HG03060 (cell line): Measurements from ENCODE around the gene ANXA6.

ENCODE experiments used
- ATAC-seq: cut with Tn5 transposase; IDR thresholded peaks from one replicate; pipeline ENCODE4 v1.9.1; 2021; ENCODE audit warnings: low read depth, moderate number of reproducible peaks; ENCODE audit not compliant: unreplicated experiment

ANXA6 gene

GRCh38 chr5:151106509-151106908, 51.1 kb downstream of the ANXA6 start:
- no peak for ATAC-seq

DNA sequence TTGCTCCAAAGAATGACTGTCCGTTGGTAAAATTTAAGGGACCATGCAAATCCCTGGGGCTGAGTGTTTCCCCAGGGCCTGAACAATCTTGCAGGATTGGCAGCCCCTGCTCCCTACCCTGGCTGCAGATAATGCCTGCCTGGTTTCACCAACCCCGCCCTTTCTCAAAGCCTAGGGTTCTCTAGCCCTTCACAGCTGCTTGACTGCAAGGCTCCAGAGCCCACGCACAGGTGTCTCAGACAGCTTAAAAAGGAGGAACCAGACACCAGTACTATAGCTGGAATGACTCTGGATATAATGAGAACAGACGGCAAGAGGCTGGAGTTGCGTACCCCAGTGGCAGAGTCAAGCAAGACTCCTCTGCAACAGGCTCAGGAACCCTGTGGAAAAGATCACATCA, 51.5 kb downstream of the ANXA6 start:
- no peak for ATAC-seq

GRCh38 chr5:151105561-151105960, 52.0 kb downstream of the ANXA6 start:
- no peak for ATAC-seq

DNA sequence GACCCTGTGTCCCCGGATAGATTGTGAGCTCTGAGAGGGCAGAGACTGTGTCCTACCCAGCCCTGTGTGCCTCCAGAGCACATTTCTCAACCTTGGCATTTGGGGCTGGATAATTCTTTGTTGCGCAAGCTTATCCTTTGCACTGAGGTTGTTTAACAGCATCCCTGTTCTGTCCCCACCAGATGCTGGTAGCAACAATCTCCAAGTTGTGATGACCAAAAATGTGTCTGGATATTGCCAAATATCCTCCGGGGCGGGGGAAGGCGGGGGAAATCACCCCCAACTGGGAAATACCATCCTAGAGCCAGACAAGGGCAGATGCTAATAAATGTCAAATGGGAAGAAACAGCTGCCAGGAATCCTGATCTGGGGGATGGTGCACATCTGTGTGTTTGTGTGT, 52.8 kb downstream of the ANXA6 start:
- no peak for ATAC-seq

- no peak for ATAC-seq
These were observed 55.8 kb downstream of the ANXA6 start for GRCh38 chr5:151101746-151102145.

DNA sequence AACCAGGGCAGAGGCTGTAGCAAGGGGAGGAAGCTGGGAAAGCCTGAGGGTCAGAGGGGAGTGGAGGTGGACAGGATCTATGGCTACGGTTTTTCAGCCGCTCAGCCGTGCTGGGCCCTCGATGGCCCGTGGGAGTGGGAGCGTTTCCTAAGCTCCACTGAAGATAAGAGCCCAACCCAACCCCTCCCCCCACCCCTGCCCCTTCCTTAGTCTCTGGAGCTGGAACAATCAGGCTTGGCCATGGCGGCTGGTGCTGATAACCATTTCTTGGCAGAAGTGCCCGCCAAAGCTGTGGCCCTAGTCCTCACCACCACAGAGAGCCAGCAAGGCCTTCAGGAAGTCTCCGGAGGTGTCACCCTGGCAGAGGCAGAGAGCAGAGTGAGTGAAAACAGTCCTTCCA, 56.4 kb downstream of the ANXA6 start:
- no peak for ATAC-seq

DNA sequence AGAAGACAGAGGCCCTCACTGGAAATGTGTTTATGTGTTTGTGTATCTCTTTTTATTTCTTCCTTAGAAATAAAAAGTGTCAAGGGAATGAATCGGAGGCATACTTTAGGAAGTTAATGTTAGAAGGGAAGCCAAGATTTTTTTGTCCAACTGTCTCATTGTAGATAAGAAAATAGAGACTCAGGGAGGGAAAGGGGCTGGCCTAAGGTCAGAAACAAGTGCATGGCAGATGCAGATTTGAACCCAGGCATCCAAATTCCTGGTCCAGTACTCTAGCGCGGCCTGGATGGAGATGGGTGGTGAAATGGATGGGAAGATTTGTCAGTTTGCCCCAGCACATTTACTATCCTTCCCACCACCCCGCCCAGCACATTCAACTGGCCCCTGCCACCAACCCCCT, 56.9 kb downstream of the ANXA6 start:
- no peak for ATAC-seq

DNA sequence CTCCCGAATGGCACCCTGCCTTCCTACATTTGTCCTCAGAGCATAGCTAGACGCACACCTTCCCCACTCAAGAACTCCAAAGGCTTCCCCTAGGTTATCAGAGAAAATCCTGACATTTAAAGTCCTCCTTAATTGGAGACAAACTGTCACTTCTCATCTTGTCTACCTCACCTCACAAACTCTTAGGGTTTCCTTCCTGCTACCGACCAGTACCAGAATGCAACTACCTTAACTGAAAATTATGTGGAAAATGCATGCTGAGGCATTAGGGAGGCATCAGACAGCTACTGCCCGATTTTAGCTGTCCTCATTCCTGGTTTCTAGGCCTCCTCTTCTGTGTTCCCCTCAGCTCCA, 58.8 kb downstream of the ANXA6 start:
- ATAC-seq: no peak

GRCh38 chr5:151097820-151098767, 59.5 kb downstream of the ANXA6 start:
- ATAC-seq: no peak

DNA sequence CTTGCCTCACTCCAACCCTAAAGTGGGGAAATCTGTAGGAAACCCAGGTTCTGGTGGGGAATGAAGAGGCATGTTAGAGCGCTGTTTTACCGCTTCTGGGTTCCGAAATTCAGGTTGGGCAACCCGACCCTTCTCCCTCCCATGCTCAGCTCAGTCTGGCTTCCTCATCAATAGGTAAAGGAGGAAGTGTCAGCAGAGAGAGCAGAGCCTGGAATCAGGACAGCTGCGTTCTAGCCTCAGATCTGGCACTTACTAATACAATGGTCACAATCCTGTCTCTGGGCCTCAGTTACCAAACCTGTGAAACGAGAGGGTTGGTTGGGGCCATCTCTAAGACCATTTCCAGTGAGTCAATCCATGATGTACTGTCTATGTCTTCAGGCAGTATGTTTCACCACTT, 60.5 kb downstream of the ANXA6 start:
- no peak for ATAC-seq

- ATAC-seq: no peak
These were observed 61.6 kb downstream of the ANXA6 start for GRCh38 chr5:151096001-151096373.

- ATAC-seq: no peak
These were observed 62.1 kb downstream of the ANXA6 start for GRCh38 chr5:151095341-151096000.

DNA sequence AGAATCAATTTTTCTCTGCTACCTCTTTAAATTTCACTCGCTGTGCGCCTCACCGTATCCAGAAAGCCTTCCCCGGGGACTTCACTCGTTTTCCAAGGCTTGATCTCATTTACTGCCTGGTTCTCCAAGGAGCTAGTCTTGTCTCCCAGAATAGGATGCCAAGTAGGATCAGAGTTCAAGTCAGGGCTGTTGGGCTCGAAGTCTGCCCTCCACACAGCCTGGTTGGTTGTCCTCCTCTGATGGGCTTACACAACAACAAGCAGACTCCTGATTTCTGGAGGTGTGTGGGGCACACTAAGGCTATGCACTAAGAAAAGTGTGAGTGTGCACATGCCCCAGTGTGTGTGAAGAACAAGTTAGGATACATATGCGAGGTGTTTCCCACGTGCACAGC, 62.7 kb downstream of the ANXA6 start:
- no peak for ATAC-seq

- peak; percentile 50 for ATAC-seq
These were observed 63.3 kb downstream of the ANXA6 start for GRCh38 chr5:151094030-151094851.

DNA sequence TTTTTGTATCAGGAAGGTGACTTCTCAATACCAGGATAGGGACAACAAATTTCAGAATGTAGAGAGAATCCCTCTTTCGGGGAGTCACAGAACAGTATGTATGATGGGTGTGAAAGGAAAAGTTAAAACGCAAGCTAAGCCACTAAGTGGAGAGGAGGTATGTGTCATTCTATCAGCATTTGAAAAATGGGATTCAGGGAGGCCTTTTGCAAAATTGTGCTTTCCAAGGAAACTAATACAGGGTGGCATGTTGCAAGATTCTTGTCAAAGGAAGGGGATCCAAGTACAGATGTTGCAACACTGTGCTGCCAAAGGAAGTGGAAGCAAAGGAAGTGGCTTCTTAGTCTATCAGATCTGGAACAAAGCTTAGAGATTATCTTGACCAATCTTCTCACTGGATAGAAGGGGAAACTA, 64.1 kb downstream of the ANXA6 start:
- ATAC-seq: no peak

GRCh38 chr5:151092762-151093161, 64.8 kb downstream of the ANXA6 start:
- ATAC-seq: no peak

DNA sequence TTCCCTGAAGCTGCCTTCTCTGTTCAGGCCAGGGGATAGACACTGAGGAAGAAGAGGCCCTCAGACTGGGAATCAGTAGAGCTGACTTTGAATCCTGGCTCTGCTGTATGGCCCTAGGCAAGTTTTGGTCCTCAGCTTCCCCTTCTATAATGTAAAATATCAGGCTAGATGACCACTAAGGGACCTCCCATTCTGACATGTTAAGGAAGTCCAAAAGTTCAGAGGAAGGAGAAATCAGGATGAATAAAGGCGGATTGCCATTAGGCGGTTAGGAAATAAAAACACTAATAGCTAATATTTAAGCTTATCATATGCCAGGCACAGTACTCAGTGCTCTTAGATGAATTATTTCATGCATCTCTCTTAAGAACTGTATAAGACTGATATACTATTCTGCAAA, 67.9 kb downstream of the ANXA6 start:
- ATAC-seq: no peak

DNA sequence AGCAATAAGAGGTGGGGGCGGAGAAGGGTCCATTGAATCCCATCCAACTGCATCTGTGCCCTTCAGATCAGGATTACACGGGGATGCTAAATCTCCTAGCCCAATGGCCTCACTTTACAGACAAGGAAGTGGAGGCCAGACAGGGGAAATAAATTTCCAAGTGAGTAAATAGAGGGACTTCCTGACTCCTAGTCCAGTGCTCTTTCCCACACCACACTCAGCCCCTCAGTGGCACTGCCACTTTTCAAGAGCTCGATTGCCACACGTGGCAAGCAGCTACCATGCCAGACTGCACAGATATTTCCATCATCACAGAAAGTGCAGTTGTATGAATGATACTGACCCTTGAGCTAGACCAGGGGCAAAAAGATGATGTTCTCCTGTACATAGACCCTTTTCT, 68.6 kb downstream of the ANXA6 start:
- no peak for ATAC-seq

DNA sequence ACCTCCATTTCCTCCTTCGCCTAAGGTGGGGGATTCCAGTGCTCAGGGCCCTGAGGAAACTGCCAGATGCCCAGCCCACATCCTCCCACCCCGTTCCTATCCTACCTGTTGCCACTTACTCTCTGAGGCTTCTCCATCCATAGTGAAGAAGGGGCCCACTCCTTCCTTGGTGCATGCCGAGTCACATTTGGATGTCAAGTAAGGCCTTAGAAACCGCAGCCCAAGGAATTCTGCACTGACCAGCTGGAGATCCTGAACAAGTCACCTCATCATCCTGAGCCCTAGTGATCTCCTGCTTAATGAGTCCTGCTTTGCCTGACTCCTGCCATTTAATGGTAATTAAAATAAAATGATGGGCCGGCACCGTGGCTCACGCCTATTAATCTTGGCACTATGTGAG, 70.1 kb downstream of the ANXA6 start:
- no peak for ATAC-seq

DNA sequence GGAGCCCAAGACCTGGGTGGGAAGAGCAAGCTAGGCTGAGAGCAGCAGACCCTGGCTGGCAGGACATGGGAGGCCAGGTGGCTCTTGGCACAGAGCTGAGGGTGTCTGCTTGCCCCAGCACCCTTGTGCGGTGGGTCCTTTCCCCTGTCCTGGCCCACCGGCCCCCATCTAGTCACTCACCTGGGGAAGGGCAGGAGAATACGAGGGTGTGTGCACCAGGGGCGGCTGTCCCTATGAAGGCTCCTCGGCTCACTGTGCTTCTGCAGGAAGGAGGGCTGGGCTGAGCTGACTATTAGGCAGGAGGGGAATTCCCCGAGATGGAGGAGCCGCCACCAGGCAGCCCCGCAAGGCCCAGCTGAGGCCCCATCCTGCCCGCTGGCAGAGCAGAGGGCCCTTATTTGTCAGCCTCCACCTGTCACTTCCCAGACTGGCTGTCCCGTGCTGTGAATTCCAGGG, 70.6 kb downstream of the ANXA6 start:
- no peak for ATAC-seq

- no peak for ATAC-seq
These were observed 71.2 kb downstream of the ANXA6 start for GRCh38 chr5:151086192-151086869.
